NCI-H1436 (cell line): Measurements from ENCODE around the gene SLC22A31.
"Not testable (repeated sequence)": the region's sequence is repeated elsewhere in the genome, so short reads cannot be mapped to it uniquely, and the experiment has no call there.

ENCODE experiments used
- DNase-seq: peaks from one replicate; lab custom pipeline; 2025; lab: John Stamatoyannopoulos, UW

Gene SLC22A31

DNA sequence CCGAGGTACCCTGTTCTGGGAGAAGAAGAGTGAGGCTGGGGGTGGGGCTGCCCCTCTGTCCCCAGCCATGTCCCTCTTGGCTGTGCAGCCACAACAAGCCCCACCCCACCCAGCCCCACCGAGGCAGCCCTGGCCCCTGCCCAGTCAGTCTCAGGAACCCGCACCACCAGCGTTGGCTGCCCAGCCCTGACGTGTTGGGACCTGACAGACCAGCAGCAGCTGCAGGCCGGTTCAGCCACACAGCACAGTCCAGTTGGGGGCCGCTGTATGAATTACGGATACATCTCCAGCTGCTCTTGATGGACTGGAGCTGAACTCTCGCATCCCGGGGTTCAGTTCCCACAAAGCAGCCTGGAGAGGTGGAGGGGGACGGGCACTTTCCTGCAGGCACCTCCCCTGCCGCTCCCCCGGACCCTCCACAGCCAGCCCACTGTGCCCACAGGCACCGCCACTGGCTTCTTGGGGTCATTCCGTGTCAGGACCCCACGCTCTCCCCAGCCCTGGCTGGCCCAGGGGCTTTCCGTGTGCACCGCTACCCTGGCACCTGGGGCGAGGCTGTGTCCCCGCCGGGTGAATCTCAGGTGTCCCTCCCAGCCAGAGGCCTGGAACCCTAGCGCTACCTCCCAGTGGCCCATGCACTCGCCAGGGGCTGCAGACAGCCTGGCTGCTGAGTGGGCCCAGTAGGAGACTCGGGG, 21.7 kb downstream of the SLC22A31 start:
- no peak for DNase-seq

DNA sequence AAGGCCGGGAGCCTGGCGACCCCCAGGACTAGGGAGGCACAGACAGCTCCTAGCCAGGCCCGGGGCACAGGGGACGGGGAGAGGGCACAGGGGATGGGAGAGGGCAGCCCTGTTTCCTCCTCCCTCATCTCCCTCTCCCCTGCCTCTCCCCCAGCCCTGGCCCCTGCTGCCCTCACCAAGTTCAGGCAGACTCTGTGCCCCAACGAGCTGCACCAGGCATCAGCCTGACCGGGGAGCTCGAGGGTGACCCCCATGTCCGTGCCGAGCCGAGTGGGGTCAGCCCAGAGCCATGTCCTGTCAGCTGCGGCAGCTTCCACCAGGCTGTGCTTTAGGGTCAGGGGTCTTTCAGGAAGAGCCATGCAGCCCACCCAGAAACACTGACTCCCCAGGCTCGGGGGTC, 22.8 kb downstream of the SLC22A31 start:
- DNase-seq: no peak

DNA sequence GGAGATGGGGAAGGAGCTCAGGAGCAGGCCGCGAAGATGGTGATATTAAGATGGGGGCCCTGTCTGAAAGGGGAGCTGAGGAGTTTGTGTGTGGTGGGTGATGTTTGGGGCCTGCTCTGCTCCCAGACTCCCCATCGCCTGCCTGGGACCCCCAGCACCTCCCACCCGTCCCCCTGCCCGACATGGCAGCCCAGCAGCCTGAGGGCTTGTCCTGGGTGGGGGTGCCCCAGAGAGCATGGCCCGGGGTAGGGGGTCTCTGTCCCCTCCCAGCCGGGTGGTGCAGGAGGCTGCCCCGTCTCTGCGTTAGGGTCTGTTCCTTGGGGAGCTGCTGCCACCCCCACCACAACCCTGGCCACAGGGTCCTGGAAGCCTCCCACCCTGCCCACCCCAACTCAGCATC, 23.6 kb downstream of the SLC22A31 start:
- DNase-seq: no peak

DNA sequence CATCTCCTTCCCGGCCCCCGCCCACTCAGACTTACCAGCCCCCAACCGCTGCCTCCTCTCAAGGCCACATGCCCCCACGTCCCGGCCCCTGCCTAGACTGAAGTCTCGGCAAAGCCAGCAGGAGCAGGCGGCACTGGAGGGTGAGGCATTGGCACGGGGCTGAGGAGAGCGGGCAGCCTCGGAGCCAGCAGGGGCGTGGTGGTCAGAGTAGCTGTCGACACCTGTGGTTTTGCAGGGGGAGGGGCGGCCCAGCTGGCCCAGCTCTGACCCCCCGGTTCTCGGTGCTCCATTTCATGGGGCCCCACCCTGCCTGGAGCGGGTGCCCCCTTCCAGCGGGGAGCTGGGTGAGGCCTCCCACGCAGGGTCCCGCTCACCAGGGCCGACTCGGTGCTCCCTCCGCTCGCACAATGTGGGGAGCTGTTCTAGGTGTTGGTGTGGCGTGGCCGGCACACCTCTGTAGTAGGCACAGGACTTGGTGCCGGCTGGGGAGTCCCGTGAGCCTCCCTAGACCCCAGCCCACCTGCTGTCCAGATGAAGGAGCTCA, 24.1 kb downstream of the SLC22A31 start:
- no peak for DNase-seq

DNA sequence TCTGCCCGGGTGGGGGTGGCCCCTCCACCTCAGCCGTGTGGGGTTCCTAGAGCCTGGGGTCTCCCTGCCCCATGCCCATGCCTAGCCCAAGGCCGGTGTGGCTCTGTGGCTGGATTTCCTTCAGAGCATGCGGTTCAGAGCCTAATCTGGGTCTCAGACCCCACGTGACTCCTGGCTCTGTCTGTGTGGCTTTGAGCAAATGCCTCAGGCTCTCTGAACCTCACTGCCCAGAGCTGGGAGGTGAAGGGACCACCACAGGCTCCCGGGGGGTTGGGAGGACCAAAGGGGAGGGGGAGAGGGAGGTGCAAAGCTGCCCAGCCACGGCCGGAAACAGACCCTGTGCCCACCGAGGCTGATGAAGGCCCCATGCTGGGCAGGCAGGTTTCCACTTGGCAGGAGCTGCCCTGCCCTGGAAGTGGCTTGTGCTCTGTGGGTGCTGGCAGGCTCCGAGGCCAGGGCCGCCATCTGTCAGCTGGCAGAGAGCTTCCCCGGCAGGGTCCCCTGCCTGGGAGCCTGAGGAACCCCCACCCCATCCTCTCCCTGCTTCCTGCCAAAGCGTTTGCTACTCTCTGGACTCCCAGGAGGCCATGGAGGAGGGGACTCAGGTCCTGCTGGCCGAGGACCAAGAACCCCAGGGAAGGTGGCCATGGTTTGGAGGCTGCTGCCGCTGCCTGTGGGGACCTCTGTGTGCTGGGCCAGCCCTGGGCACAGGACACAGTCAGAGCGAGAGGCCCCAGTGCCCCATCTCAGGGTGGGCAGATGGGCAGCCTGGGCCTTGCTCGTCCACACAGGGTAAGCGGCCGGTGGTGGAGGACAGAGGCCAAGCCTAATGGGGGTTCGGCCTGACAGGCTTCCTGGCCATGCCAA, 24.8 kb downstream of the SLC22A31 start:
- no peak for DNase-seq

DNA sequence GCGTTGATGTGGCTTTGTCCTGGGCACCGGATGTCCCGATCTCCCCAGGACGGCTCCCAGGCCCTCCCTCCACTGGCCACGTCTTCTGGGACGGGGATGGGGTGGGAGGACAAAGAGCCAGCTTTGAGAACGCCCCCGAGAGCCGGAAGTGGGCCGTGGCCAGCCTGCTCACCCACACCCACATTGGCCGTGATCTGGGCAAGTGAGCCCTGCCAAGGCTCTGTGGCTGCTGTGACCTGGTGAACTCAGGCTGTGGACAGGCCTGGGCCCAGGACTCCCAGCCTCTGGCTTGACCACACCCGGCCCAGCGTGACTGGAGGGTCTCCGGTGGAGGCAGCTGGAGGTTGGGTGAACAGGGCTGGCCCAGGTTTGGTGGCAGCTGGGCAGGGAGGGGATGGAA, 25.5 kb downstream of the SLC22A31 start:
- DNase-seq: no peak

DNA sequence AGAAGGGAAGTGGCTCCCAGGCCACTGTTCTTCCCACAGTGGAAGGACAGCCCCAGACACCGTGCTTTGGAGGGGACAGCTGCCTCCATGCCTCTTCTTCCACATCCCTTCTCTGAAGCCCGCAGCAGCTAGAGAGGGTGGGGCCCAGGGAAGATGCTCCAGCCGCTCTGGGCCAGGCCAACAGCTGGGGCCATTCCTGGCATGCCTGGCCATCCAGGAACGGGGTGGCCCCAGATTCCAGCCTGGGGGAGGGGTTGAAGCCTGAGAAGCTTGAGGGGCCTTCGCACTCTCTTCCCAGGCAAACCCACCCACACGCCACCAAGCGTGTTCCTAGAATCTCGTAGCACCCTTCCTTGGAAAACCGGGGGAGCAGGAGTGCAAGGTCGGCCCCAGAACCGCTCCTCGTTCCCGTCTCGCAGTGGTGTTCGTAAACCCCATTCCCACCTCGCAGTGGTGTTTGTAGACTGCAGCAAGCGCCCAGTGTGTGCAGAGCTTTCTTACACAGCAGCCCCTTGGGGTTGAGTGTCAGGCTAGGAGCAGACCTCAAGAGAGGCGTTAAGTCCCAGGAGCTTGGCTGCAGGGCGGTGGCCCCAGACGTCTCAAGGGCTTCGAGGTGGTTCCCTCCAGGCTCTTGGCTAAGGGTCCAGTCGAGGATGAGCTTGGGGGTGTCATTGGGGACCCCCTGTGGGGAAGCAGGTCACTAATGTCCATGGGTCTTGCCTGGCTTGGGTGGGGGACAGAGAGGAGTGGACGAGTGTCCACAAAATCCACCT, 26.1 kb downstream of the SLC22A31 start:
- no peak for DNase-seq

DNA sequence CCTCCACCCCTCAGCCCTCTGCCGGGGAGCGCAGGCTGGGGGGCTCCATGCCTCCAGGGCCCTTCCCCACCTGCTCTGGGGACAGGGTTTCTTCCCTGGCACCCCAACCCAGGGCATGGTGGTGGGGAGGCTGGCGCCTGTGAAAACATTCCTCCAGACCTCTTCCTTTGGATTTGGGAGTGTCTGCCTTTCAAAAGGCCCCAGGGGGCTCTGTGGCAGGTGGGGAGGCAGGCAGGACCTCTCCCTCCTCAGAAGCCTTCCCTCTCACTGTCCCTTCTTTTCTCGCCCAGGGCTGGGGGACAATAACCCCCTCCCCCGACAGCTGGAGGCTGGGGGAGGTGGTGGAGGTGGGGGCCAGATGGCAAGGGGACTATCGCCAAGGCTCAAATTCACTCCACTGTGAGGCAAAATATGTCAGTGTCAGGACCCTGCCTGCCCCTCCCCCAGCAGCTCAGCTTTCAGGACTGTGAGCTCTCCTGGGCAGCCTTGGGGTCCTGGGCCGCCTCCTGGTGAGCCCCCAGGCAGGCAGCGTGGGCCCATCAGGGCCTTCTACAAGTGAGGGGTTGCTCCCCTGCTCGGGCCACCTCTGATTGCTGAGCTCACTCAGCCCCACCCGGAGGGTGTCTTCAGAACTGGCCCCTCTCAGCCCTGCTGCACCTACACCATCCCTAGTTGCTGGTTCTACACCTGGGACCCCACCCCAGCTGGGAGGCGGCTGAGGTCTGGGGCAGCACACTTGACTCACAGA, 27.0 kb downstream of the SLC22A31 start:
- DNase-seq: no peak

DNA sequence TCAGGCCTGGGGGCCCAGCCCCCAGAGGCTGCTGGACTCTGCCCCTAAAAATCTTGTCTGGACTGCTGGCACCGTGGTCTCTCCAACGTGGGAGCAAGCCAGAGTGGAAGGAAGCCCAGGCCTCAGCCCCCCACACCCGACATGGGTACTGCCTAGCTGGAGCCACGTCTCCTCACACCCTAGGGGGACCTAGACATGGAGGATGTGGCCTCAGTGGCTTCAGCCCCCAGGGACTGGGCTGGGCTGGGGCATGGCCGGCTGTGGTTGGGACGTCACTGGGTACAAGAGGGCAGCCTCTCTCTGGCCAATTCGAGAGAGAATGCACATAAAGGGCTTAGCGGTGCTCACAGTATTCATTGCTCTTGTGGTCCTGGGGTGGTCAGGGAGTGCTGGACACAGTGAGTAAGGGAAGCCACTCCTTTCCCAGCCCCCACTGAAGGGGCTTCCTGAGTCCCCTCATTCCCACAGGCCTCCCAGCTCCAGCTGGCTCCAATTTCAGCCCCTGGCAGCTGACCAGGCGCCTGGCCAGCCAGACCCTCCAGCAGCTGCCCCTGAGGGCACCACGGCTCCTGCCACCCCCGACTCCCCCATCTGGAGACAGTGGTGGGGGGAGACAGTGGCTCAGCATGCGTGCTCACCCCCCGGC, 27.7 kb downstream of the SLC22A31 start:
- no peak for DNase-seq

DNA sequence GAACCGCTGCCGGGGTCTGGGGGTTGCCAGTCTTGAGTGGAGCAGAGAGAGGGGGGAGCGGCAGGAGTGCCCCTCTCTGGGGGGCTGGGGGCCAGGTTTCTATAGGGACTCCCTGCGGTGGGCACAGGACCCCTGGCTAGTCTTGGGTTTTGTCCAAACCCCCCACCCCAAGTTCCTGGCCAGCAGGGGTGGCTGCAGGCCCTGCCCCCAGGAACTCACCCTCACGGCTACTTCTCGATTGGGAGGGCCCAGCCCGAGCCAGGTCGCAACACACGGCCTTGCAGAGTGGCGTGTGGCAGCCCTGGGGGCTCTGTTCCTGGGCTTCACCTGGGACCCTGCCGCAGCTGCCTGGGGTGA, 28.2 kb downstream of the SLC22A31 start:
- no peak for DNase-seq

DNA sequence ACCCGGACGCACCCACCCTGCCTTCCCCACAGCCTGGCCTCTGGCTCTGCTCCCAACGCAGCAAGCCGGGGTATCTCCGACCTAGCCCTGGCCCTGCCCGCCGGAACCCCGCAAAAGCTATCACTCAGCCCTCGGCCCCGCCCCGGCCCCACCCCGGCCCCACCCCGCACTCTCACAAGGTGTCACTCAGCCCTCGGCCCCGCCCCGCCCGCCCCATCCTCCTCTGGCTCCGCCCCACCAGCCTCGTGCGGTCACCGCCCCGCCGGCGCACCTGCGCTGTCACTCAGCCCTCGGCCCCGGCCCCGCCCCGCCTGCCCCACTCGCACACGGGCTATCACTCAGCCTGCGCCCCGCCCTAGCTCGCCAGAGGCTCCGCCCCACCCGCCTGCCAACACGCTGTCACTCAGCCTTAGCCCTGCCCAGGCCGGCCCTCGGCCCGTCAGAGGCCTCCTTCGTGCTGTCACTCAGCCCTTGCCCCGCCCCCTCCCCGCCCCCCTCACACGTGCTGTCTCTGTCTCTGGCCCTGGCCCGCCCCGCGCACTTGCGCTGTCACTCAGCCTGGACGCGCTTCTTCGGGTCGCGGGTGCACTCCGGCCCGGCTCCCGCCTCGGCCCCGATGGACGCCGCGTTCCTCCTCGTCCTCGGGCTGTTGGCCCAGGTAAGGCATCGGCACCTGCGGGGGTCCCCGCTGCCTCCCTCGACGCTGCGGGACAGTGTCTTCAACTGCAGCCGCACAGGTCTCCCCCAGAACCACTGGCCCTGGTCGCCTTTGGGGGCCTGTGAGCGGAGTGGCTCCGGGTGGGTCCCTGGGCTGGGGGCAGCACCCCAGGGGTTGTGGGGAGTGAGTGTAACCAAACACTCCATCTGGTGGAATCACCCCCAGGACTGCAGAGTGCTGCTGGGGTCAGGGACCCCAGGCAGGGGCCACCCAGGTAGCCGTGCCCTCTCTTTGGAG, 28.8 kb downstream of the SLC22A31 start, which contains the start of gene CDH15:
CDH15 (plus strand) TSS at position 533 of the 955 bp plus-strand sequence; CDS start at position 617, 84 bp downstream.
- DNase-seq: peak; percentile 91

DNA sequence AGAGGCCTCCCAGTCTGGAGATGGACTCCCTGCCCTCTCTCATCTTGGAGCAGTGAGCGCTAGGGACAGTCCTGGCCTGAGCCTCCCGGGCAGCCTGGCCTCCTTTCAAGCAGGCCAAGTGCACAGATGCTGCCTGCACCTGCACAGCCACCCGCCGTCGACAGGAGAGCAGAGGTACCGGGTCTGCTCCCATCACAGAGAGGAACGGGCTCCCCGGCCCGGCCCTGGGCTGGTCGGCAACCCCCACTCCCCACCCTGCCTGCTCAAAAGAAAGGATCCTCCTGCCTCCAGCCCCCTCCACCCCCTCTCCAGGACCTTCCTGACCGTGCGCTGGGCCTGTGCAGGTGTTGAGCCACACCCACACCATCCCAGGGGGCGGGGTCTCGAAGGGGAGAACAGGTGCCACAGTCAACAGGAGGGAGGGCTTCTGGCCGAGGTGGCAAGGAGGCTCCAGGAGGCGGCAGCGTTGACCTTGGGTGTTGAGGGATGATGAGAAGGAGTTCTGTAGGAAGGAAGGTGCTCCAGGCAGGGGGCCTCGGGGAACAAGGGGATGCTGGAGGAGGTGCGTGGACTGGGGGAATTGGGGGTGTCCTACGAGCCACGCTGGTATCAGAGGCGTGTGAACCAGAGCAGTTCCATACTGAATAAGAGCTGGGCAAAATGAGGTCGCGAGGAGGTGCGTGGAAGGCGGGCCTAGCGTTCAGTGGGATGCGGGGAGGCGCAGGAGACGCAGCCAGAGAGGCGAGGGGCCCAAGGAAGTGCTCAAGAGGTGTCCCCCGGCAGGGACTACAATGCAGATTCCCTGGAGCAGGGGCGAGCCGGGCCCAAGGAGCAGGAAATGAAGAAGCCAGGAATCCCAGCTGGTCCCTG, 29.8 kb downstream of the SLC22A31 start:
- peak; percentile 54 for DNase-seq

DNA sequence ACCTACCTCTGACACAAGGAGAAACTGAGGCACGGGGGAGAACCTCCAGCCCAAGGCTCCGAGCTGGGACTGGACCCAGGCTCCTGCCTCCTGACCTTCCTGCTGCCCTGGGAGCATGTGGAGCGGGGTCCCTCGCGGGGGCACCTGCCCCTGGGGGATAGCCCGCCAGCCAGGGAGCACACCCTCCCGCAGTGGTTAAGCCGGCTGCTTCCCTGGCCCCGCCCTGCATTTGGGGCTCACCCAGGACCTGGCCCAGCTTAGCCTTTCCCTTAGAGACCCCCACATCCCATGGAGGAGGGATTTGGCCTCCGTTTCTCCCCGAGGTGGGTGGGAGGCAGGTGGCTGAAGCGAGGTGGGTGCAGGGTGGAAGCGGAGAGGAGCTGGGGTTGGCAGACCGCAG, 30.6 kb downstream of the SLC22A31 start:
- DNase-seq: no peak

DNA sequence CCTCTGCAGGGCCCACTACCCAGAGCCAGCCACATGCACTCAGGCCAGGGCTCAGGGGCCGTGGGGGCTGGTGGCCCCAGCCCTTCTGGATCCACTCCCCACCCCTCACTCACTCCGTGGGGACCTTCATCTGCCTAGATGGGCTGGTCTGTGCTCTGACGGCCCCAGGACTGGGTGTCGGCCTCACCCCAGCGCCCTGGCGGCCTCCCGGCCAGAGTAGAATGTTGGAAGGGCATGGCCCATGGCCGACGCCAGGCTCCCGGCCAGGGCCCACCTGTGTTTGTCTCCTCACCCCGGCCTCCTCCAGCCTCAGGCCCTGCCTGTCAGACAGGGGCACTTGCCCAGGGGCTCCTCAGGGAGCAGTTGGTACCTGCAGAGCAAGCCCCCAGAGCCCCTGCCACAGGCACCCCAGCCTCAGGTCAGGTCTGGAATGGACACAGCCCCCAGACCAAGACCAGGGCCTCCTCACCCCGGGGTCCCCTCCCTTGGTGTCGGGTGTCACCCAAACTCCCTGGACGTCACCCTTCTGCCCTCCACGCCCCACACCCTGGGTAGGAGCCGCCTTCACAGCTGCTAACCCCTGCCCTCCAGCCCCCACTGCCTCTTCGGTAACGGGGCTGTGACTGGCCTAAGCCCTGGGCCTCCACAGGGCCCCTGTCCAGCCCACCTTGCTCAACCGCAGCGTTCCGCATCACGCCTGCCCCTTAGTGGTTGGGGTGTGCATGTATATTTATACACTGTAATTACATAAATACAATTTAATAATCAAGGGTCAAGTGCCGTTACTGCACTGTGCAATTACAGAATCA, 31.8 kb downstream of the SLC22A31 start:
- DNase-seq: no peak

DNA sequence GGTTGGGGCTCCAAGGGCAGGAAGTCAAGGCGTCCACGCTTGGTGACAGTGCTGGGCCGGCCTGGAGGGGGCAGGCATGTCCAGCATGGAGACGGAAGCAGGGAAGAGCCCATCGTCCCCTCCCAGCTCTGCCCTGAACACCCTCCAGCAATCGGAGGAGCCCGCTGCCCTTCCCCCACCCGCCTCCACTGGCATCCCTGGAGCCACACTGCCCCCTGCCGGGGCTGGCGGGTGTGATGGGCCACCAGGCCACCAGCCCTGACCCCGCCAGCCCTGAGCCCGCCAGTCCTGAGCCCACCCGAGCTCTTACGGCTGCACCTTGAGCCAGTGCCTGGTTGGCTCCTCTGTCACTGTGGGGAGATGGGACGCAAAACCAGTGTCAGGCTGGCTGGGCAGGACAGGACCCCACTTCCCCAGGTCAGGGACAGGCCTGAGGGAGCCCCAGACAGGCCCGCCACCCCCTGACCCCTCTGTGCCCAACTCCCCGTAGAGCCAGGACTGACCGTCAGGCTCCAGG, 32.9 kb downstream of the SLC22A31 start:
- peak; percentile 71 for DNase-seq

DNA sequence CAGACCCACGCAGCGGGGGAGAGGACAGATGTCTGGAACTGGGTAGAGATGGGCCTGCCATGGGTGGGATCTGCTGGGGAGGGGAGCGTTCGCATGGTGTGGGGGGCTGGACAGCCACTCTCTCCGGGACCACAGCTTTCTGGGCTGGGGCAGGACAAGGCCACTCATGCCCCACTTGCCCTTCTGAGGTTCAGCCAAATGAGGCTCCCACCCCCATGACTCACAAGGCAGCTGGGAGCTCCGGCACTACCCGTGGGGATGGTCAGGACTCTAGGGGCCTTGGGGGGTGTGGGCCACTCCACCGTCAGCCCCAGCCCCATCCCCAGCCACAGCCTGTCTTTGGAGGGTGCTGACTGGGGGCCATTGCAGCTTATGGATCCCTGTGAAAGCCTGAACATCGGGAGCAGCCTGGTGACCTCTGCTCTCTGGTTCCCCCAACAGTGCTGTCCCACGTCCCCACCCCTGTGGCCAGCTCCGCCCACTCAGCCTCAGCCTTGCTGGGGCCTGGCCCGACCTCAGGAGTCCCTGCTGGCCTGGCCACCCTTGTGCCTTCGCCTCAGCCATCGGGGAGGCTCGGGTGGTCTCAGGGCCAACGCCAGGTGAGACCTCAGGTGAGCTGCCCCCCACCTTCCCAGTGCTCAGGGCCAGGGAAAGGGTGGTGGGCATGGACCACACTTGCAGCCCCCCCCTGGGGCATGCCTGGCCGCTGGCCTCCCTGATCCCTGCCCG, 33.5 kb downstream of the SLC22A31 start:
- no peak for DNase-seq

DNA sequence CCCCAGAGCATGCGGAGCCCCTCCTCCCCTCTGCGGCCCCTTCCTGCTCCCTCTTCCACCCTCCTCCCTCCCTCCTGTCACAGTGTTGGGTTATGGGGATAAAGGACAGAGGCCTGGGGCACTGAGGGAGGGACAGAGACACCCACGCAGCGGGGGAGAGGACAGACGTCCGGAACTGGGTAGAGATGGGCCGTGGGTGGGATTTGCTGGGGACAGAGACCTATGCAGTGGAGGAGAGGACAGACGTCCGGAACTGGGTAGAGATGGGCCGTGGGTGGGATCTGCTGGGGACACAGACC, 34.7 kb downstream of the SLC22A31 start:
- DNase-seq: not testable (repeated sequence)
